ENCODE data around the gene UEVLD.

Gene UEVLD

GRCh38 chr11:18588297-18589252 lies at the start of gene UEVLD (continued):
- TF ChIP-seq PRDM6 (tag by site-specific recombination; IDR thresholded peaks at IDR 0.05) (no peak), ZNF843 (tag by site-specific recombination; IDR thresholded peaks at IDR 0.05) (no peak), GLI4 (tag by site-specific recombination; IDR thresholded peaks at IDR 0.05) (0 out of 2 replicates have a peak, but pooled peaks have one; percentile 20), SP3 (tag by site-specific recombination; IDR thresholded peaks at IDR 0.05) (peak; percentile 76), ZNF274 (IDR thresholded peaks at IDR 0.05; ENCODE audit: low read length) (no peak), ZNF274 (tag by site-specific recombination; IDR thresholded peaks at IDR 0.05; ENCODE audit: borderline replicate concordance) (no peak), ZNF341 (tag by site-specific recombination; IDR thresholded peaks at IDR 0.05; ENCODE audit: low read depth) (peak; percentile 76; the same call in 1 of the 2 replicates), KLF10 (tag by site-specific recombination; IDR thresholded peaks at IDR 0.05) (0 out of 2 replicates have a peak, but pooled peaks have one; percentile 57), ZNF830 (tag by site-specific recombination; IDR thresholded peaks at IDR 0.05; ENCODE audit: low read depth) (no peak), PBX3 (CRISPR knock-in tag; IDR thresholded peaks at IDR 0.05) (0 out of 2 replicates have a peak, but pooled peaks have one; percentile 33), ZNF692 (tag by site-specific recombination; IDR thresholded peaks at IDR 0.05) (0 out of 2 replicates have a peak, but pooled peaks have one; percentile 40), SP7 (tag by site-specific recombination; IDR thresholded peaks at IDR 0.05) (peak; percentile 51), ZNF555 (tag by site-specific recombination; conservative IDR thresholded peaks at IDR 0.05) (no peak), GLI2 (tag by site-specific recombination; IDR thresholded peaks at IDR 0.05; ENCODE audit: borderline replicate concordance, low read depth) (no peak), ZNF701 (tag by site-specific recombination; IDR thresholded peaks at IDR 0.05) (no peak), ZFP3 (tag by site-specific recombination; IDR thresholded peaks at IDR 0.05; ENCODE audit: low read depth) (no peak), ZBTB20 (tag by site-specific recombination; IDR thresholded peaks at IDR 0.05) (peak; percentile 92), ZNF140 (tag by site-specific recombination; IDR thresholded peaks at IDR 0.05) (no peak), ZBTB7A (tag by site-specific recombination; IDR thresholded peaks at IDR 0.05; ENCODE audit: low read depth) (no peak), KLF8 (tag by site-specific recombination; IDR thresholded peaks at IDR 0.05) (peak; percentile 78), ELK4 (IDR thresholded peaks at IDR 0.05; ENCODE audit: borderline replicate concordance, low read depth, low read length) (no peak), ZNF404 (tag by site-specific recombination; IDR thresholded peaks at IDR 0.05) (no peak), ZNF549 (tag by site-specific recombination; IDR thresholded peaks at IDR 0.05) (no peak), ZBTB21 (tag by site-specific recombination; IDR thresholded peaks at IDR 0.05) (no peak), ZNF610 (tag by site-specific recombination; IDR thresholded peaks at IDR 0.05; ENCODE audit: borderline replicate concordance) (no peak), REST (tag by site-specific recombination; IDR thresholded peaks at IDR 0.05) (no peak), ZNF792 (tag by site-specific recombination; IDR thresholded peaks at IDR 0.05) (no peak), REPIN1 (tag by site-specific recombination; IDR thresholded peaks at IDR 0.05; ENCODE audit: low read depth) (no peak), ZNF548 (tag by site-specific recombination; IDR thresholded peaks at IDR 0.05) (no peak)

All from HEK293 (cell line).